ENCODE results near the gene JAZF1. TPM values are rescaled to one million over a fixed set of nuclear protein-coding genes. Genes with fewer than 3 reads are reported as not detected.

The JAZF1 gene
- total RNA-seq, 1 donor from 2014 or later = 36.1 TPM

DNA sequence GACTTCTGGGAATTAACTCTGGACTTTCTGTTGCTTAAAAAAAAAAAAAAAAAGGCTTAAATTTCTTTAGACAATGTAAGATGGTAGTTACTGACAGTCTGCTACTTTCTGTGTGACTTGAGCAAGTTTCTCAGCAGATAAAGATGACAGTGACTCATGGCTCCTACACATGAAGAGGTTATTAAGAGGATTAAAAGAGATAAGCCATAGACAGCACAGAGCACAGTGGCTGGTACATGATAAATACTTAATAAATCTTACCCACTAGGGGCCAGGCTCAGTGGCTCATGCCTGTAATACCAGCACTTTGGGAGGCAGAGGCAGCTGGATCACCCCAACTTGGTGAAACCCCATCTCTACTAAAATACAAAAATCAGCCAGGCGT lies 174.8 kb downstream of the JAZF1 start:
- no peak for TF ChIP-seq POLR2AphosphoS5 (IDR thresholded peaks at IDR 0.05; ENCODE audit: insufficient read depth in 1 of 2, low read depth in 1 of 2)
- TF ChIP-seq, protein P1, sequence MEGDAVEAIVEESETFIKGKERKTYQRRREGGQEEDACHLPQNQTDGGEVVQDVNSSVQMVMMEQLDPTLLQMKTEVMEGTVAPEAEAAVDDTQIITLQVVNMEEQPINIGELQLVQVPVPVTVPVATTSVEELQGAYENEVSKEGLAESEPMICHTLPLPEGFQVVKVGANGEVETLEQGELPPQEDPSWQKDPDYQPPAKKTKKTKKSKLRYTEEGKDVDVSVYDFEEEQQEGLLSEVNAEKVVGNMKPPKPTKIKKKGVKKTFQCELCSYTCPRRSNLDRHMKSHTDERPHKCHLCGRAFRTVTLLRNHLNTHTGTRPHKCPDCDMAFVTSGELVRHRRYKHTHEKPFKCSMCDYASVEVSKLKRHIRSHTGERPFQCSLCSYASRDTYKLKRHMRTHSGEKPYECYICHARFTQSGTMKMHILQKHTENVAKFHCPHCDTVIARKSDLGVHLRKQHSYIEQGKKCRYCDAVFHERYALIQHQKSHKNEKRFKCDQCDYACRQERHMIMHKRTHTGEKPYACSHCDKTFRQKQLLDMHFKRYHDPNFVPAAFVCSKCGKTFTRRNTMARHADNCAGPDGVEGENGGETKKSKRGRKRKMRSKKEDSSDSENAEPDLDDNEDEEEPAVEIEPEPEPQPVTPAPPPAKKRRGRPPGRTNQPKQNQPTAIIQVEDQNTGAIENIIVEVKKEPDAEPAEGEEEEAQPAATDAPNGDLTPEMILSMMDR (IDR thresholded peaks at IDR 0.05) = no peak
- no peak for TF ChIP-seq POLR2A (IDR thresholded peaks at IDR 0.05)
- H3K4me1 ChIP-seq = peaks cover 25% of the 10 kb centered on the region
- intact Hi-C loops (cut with DNase I) = no loop called here
- no peaks in the 10 kb centered on the region for H3K9me3 ChIP-seq
- no peak overlapping the region for H3K4me3 ChIP-seq
- H3K36me3 ChIP-seq = no peaks in the 10 kb centered on the region
- no peak overlapping the region for H3K27ac ChIP-seq
- H3K27me3 ChIP-seq = no peaks in the 10 kb centered on the region
- no peak for DNase-seq (ENCODE audit: extremely low spot score in 2 of 2)

DNA sequence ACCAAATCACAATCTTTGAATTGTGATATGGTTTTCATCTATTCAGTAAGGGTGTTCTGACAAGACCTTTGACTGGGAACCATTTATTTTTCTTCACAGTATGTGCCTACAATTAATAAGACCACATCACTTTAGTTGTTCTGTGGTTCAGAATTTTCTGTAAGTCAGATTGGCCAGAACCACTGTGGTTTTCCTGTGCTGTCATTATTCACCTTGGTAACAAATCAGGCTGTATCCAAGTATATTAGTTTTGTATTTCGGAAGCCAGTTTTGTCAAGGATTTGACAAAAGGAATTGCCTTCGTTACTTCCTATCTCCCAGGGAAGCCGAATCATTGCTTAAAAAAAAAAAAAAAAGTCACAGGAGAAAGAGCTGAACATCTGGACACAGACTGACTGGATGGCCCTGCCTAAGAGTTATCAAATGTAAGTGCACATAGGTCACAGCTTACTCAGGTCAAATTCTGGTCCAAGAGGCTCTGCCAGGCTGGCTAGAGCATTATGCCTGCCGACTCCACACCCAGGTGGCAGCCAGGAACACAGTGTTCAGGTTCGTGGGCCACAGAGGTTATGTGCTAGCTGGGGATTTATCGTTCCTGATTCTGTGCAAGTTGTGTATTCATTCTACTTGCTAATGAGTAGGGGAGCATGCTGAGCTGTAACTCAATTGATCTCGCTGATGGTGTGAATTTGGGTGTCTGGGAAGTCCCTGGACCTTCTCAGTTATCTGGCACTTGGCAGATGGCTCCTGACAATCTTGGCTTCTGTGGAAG lies 175.3 kb downstream of the JAZF1 start:
- Histone ChIP-seq H3K27ac (no peak overlapping the region), H3K27me3 (no peaks in the 10 kb centered on the region), H3K4me1 (peaks cover 30% of the 10 kb centered on the region), H3K9me3 (no peaks in the 10 kb centered on the region), H3K36me3 (no peaks in the 10 kb centered on the region), H3K4me3 (no peak overlapping the region)
- TF ChIP-seq POLR2AphosphoS5 (IDR thresholded peaks at IDR 0.05; ENCODE audit: insufficient read depth in 1 of 2, low read depth in 1 of 2) = no peak
- TF ChIP-seq, protein P1 (IDR thresholded peaks at IDR 0.05) = no peak
- no peak for TF ChIP-seq POLR2A (IDR thresholded peaks at IDR 0.05)
- intact Hi-C loops (cut with DNase I) = no loop called here
- DNase-seq (ENCODE audit: extremely low spot score in 2 of 2) = no peak

DNA sequence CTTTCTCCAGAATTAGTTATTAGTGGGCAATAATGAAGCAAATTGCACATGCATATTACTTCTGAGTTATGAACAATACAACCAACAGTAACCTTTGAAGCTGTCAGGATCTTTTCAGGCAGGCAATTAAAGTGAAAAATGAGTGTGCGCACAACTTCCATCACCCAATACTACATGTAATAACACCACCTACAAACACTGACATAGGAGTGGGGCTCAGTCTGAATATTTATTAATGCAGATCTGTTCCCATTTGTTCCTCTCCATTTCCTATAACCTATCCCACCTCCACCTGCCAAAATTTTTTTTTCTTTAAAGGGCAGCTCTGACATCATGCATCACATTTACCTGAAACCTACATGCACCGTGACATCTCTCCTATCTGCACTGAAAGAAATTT lies 177.2 kb downstream of the JAZF1 start:
- peaks cover 39% of the 10 kb centered on the region for H3K4me1 ChIP-seq
- TF ChIP-seq, protein P1 (IDR thresholded peaks at IDR 0.05) = no peak
- TF ChIP-seq POLR2A (IDR thresholded peaks at IDR 0.05) (no peak), POLR2AphosphoS5 (IDR thresholded peaks at IDR 0.05; ENCODE audit: insufficient read depth in 1 of 2, low read depth in 1 of 2) (no peak)

DNA sequence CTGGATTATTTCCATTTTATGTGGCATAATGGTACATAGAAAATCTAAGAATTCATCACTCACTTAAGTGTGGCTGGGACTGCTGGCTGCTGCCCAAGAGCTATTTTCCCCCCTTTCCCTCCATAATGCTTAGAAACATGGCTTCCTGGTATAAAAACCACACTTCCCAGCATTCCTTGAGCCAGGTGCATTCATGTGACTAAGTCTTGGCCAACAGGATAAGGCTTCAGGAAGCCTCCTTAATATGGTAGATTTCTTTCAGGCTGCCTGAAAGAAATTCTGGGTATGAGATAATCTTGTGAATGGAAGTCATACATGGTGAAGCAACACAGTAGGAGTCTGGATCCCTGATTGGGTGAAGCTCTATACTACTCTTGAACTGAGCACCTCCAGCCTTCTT lies 178.0 kb downstream of the JAZF1 start:
- Histone ChIP-seq H3K27me3 (no peaks in the 10 kb centered on the region), H3K27ac (no peak overlapping the region), H3K9me3 (no peaks in the 10 kb centered on the region), H3K4me3 (no peak overlapping the region), H3K4me1 (peaks cover 44% of the 10 kb centered on the region), H3K36me3 (no peaks in the 10 kb centered on the region)
- TF ChIP-seq POLR2A (IDR thresholded peaks at IDR 0.05) (no peak), POLR2AphosphoS5 (IDR thresholded peaks at IDR 0.05; ENCODE audit: insufficient read depth in 1 of 2, low read depth in 1 of 2) (no peak)
- TF ChIP-seq, protein P1 (IDR thresholded peaks at IDR 0.05) = no peak
- DNase-seq (ENCODE audit: extremely low spot score in 2 of 2) = no peak
- intact Hi-C loops (cut with DNase I) = no loop called here

More for the DNA sequence above, 177.2 kb downstream of the JAZF1 start:
- no peaks in the 10 kb centered on the region for H3K36me3 ChIP-seq
- H3K9me3 ChIP-seq = no peaks in the 10 kb centered on the region
- no peak for DNase-seq (ENCODE audit: extremely low spot score in 2 of 2)
- H3K27ac ChIP-seq = no peak overlapping the region
- no peaks in the 10 kb centered on the region for H3K27me3 ChIP-seq
- intact Hi-C loops (cut with DNase I) = no loop called here
- H3K4me3 ChIP-seq = no peak overlapping the region

DNA sequence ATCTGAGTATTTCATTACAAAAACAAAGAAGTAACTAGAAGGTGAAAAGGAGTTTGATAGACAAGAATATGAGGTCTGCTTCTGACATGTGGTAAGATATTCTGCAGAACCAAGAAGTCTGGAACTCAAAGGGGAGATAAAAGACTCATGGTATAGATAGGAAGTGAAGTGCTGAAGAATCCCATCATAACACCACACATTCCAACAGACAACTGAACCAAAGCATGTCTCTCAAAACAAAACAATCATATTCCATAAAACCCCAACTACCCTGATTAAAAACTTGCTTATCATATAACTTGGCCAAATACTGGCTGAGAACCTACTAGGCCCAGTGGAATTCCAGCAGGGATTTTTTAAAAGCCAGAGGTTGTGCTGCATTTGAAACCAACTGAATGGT lies 178.7 kb downstream of the JAZF1 start:
- H3K27ac ChIP-seq = no peak overlapping the region
- H3K36me3 ChIP-seq = no peaks in the 10 kb centered on the region
- DNase-seq (ENCODE audit: extremely low spot score in 2 of 2) = no peak
- no peaks in the 10 kb centered on the region for H3K27me3 ChIP-seq
- H3K4me3 ChIP-seq = no peak overlapping the region
- H3K9me3 ChIP-seq = no peaks in the 10 kb centered on the region
- intact Hi-C loops (cut with DNase I) = no loop called here
- peaks cover 44% of the 10 kb centered on the region for H3K4me1 ChIP-seq
- no peak for TF ChIP-seq POLR2AphosphoS5 (IDR thresholded peaks at IDR 0.05; ENCODE audit: insufficient read depth in 1 of 2, low read depth in 1 of 2)
- TF ChIP-seq, protein P1 (IDR thresholded peaks at IDR 0.05) = no peak
- TF ChIP-seq POLR2A (IDR thresholded peaks at IDR 0.05) = no peak
